22Rv1 (cell line): ENCODE measurements around the gene DMD.
A peak's percentile ranks its signal among the peaks of the same experiment; 100 is the strongest.

Experiments
- ZFX ChIP-seq: fragments of 450-650 bp; IDR thresholded peaks from 2 replicates; pipeline ENCODE4 v1.6.1; 2017; ENCODE audit warnings: antibody characterized with exemption, borderline replicate concordance
- TF ChIP-seq, protein P1 (sequence below): fragments of 450-650 bp; IDR thresholded peaks from 2 replicates; pipeline ENCODE4 v1.5.1; 2017; ENCODE audit warnings: mild to moderate bottlenecking

DNA sequence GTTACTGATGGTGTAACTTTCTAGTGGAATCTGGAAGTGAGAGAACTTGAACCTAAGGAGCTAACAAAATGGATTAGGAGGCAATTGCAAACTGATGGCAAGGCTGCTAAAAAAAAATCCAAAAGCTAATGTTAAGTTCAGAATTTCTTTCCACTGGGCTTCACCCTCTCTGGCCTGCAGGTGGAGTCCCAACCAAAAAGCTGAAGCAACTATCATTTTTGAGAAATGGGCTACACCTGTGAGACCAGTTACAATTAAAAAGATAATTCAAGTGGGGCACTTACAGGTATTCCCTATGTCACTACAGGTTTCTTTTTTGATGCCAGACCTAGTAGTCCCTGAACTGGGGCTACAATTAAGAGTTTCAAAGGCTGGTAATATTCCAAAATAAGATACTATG lies 1997.4 kb downstream of the DMD start:
- TF ChIP-seq ZFX, result no peak
- TF ChIP-seq, protein P1, sequence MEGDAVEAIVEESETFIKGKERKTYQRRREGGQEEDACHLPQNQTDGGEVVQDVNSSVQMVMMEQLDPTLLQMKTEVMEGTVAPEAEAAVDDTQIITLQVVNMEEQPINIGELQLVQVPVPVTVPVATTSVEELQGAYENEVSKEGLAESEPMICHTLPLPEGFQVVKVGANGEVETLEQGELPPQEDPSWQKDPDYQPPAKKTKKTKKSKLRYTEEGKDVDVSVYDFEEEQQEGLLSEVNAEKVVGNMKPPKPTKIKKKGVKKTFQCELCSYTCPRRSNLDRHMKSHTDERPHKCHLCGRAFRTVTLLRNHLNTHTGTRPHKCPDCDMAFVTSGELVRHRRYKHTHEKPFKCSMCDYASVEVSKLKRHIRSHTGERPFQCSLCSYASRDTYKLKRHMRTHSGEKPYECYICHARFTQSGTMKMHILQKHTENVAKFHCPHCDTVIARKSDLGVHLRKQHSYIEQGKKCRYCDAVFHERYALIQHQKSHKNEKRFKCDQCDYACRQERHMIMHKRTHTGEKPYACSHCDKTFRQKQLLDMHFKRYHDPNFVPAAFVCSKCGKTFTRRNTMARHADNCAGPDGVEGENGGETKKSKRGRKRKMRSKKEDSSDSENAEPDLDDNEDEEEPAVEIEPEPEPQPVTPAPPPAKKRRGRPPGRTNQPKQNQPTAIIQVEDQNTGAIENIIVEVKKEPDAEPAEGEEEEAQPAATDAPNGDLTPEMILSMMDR, result peak; percentile 42
